ENCODE results near the gene STON2. TPM values are rescaled to one million over a fixed set of nuclear protein-coding genes. Genes with fewer than 3 reads are reported as not detected.

Gene STON2
- polyA plus RNA-seq, 2 of the 4 experiments (the other 2 are of a cell fraction) = 0.53 to 1.3 TPM

GRCh38 chr14:81341781-81342180, 58.3 kb downstream of the STON2 start:
- no peak for FAIRE-seq
- TF ChIP-seq HOXB13 (CRISPR knock-in tag; IDR thresholded peaks at IDR 0.05; ENCODE audit: low read depth) = no peak
- no peak for TF ChIP-seq GATA3 (IDR thresholded peaks at IDR 0.05; ENCODE audit: borderline replicate concordance)
- TF ChIP-seq RAD21 (conservative IDR thresholded peaks at IDR 0.05 in 1 of 2, IDR thresholded peaks at IDR 0.05 in 1 of 2) = no peak
- no peak for TF ChIP-seq PBX3 (IDR thresholded peaks at IDR 0.05)
- TF ChIP-seq KDM5A (IDR thresholded peaks at IDR 0.05) = no peak
- Histone ChIP-seq H3K4me3 (no peak overlapping the region), H3K4me1 (no peaks in the 10 kb centered on the region), H3K27ac (no peak overlapping the region), H3K4me2 (no peak overlapping the region), H3K9me3 (no peaks in the 10 kb centered on the region)
- no peak for DNase-seq (ENCODE audit: low read depth in 1 of 2, low spot score in 1 of 2)
- POLR2A ChIA-PET = no interaction called here
- no peak for ATAC-seq
- CTCF ChIA-PET = interaction anchor here (1.2 kb wide), 1 partner anchor 10 kb away, joined by 4 read pairs; no protein-coding TSS in a partner anchor
- 68% methylated on average over 3 of the region's 3 CpGs for WGBS (ENCODE audit: missing lambda C conversion rate)

- POLR2A ChIA-PET = no interaction called here
- Histone ChIP-seq H3K4me3 (no peak overlapping the region), H3K27ac (no peak overlapping the region), H3K4me1 (no peaks in the 10 kb centered on the region), H3K9me3 (no peaks in the 10 kb centered on the region), H3K4me2 (no peak overlapping the region)
- FAIRE-seq (no peak), DNase-seq (ENCODE audit: low read depth in 1 of 2, low spot score in 1 of 2) (no peak), ATAC-seq (no peak)
- CTCF ChIA-PET = interaction anchor here (0.6 kb wide), 1 partner anchor 9 kb away, joined by 3 read pairs; no protein-coding TSS in a partner anchor
- no peak for TF ChIP-seq RCOR1 (IDR thresholded peaks at IDR 0.05; ENCODE audit: low read depth, low read length)
- no peak for TF ChIP-seq POLR2AphosphoS2 (conservative IDR thresholded peaks at IDR 0.05; ENCODE audit: low read length)
- no peak for TF ChIP-seq ZFP36 (IDR thresholded peaks at IDR 0.05; ENCODE audit: borderline replicate concordance, partially characterized antibody)
- 47% methylated on average over 2 of the region's 2 CpGs for WGBS (ENCODE audit: missing lambda C conversion rate)
Measured at GRCh38 chr14:81341370-81341769, 58.8 kb downstream of the STON2 start.

- FAIRE-seq = no peak
- no peak for ATAC-seq
- ChIA-PET POLR2A (no interaction called here), CTCF (no interaction called here)
- Histone ChIP-seq H3K9me3 (no peaks in the 10 kb centered on the region), H3K4me3 (no peak overlapping the region), H3K27ac (no peak overlapping the region), H3K4me1 (no peaks in the 10 kb centered on the region), H3K4me2 (no peak overlapping the region)
- no peak for TF ChIP-seq HDAC2 (IDR thresholded peaks at IDR 0.05)
- no peak for TF ChIP-seq EHMT2 (IDR thresholded peaks at IDR 0.05; ENCODE audit: low read depth)
- no peak for TF ChIP-seq ELK1 (IDR thresholded peaks at IDR 0.05; ENCODE audit: low read depth, low read length)
- no peak for TF ChIP-seq HOXB13 (CRISPR knock-in tag; IDR thresholded peaks at IDR 0.05; ENCODE audit: low read depth)
- no peak for TF ChIP-seq JUNB (IDR thresholded peaks at IDR 0.05)
- TF ChIP-seq HMGXB4 (CRISPR knock-in tag; IDR thresholded peaks at IDR 0.05; ENCODE audit: borderline replicate concordance) = no peak
- no peak for TF ChIP-seq MAFK (IDR thresholded peaks at IDR 0.05; ENCODE audit: partially characterized antibody)
- no peak for TF ChIP-seq CBX2 (IDR thresholded peaks at IDR 0.05; ENCODE audit: borderline replicate concordance, low read depth)
- TF ChIP-seq EHF (CRISPR knock-in tag; IDR thresholded peaks at IDR 0.05) = no peak
- WGBS (ENCODE audit: missing lambda C conversion rate) = 42% methylated on average over 5 of the region's 5 CpGs
- DNase-seq (ENCODE audit: low read depth in 1 of 2, low spot score in 1 of 2) = no peak
Measured at GRCh38 chr14:81340201-81340600, 59.9 kb downstream of the STON2 start.

- no peak for FAIRE-seq
Measured at GRCh38 chr14:81337073-81337472, 63.1 kb downstream of the STON2 start.

More at GRCh38 chr14:81337073-81337472, 63.1 kb downstream of the STON2 start:
- H3K4me3 ChIP-seq = no peak overlapping the region
- H3K9me3 ChIP-seq = no peaks in the 10 kb centered on the region
- CTCF ChIA-PET = no interaction called here
- DNase-seq (ENCODE audit: low read depth in 1 of 2, low spot score in 1 of 2) = no peak
- ATAC-seq = no peak
- WGBS (ENCODE audit: missing lambda C conversion rate) = 42% methylated on average over 4 of the region's 4 CpGs
- no peak overlapping the region for H3K27ac ChIP-seq
- no peak overlapping the region for H3K4me2 ChIP-seq
- POLR2A ChIA-PET = no interaction called here
- H3K4me1 ChIP-seq = no peaks in the 10 kb centered on the region
- no peak for TF ChIP-seq HOXA7 (CRISPR knock-in tag; IDR thresholded peaks at IDR 0.05)
- TF ChIP-seq GATA3 (IDR thresholded peaks at IDR 0.05; ENCODE audit: borderline replicate concordance) = no peak
- no peak for TF ChIP-seq MYC (IDR thresholded peaks at IDR 0.05; ENCODE audit: borderline replicate concordance, low read length)
- no peak for TF ChIP-seq CTCF (IDR thresholded peaks at IDR 0.05)
- TF ChIP-seq RARB (CRISPR knock-in tag; IDR thresholded peaks at IDR 0.05) = no peak
- TF ChIP-seq ZSCAN20 (CRISPR knock-in tag; IDR thresholded peaks at IDR 0.05) = no peak
- TF ChIP-seq JUNB (IDR thresholded peaks at IDR 0.05) = no peak
- no peak for TF ChIP-seq ZFP36 (IDR thresholded peaks at IDR 0.05; ENCODE audit: borderline replicate concordance, partially characterized antibody)
- no peak for TF ChIP-seq RCOR1 (IDR thresholded peaks at IDR 0.05; ENCODE audit: low read depth, low read length)
- TF ChIP-seq MAZ (IDR thresholded peaks at IDR 0.05; ENCODE audit: borderline replicate concordance, low read depth, low read length) = no peak
- no peak for TF ChIP-seq HEYL (CRISPR knock-in tag; IDR thresholded peaks at IDR 0.05)
- no peak for TF ChIP-seq USF2 (IDR thresholded peaks at IDR 0.05)

All from A549 (cell line).